GM12878 (cell line): ENCODE data around the gene ADAMTSL1. TPM values are rescaled to one million over a fixed set of nuclear protein-coding genes. Genes with fewer than 3 reads are reported as not detected.

ENCODE experiments used
- ATAC-seq: fragments of 200-7000 bp; cut with Tn5 transposase; 3 replicates; pipeline ENCODE4 v1.9.1; 2020; ENCODE audit warnings: mild to moderate bottlenecking, moderate library complexity
- BruUV-seq: library from RNA; stranded (reverse); fragments of 400-500 nt; replicated peaks from 2 replicates; lab custom pipeline; 2021; lab: Mats Ljungman, UMichigan
- CTCF ChIA-PET: fragments of 300-600 bp; sonication (Branson Sonifier 250); formaldehyde crosslinking; extraction: SDS; loops from one replicate; lab custom pipeline; 2021; ENCODE audit warnings: inconsistent platforms; lab: Yijun Ruan, JAX
- POLR2A ChIA-PET: fragments of 350-600 bp; formaldehyde crosslinking; extraction: SDS; loops from one replicate; lab custom pipeline; 2021; ENCODE audit warnings: inconsistent platforms; lab: Charles Lee
- RAD21 ChIA-PET: fragments of 300-600 bp; sonication (Branson Sonifier 250); formaldehyde crosslinking; loops from one replicate; lab custom pipeline; 2023; ENCODE audit warnings: antibody characterized with exemption; ENCODE audit not compliant: unreplicated experiment; lab: Charles Lee
- SMC1A ChIA-PET: fragments of 300-600 bp; sonication (Branson Sonifier 250); formaldehyde crosslinking; loops from one replicate; lab custom pipeline; 2023; ENCODE audit not compliant: unreplicated experiment, uncharacterized antibody; lab: Charles Lee
- DNase-seq: peaks from one replicate; pipeline ENCODE4 v3.0.0-alpha.2; 2011; ENCODE audit warnings: low read depth, low spot score
- FAIRE-seq: peaks from 3 replicates; lab custom pipeline; 2011; peaks lifted over from hg19 to GRCh38; lab: Jason Lieb, UNC
- H2AFZ ChIP-seq: 2 replicates; pipeline ENCODE4 v1.6.0; 2011; ENCODE audit warnings: low read depth, low read length, control low read depth; ENCODE audit not compliant: control insufficient read depth
- H3K27ac ChIP-seq: 2 replicates; pipeline ENCODE4 v1.5.1; 2011; ENCODE audit warnings: control low read depth; ENCODE audit not compliant: control insufficient read depth, insufficient read depth
- H3K27me3 ChIP-seq, 2 experiments: replicated peaks in 1 of 2; 2 replicates each; pipeline versions ENCODE4 v1.6.0 to v1.6.1; 2011; ENCODE audit warnings: low read length in 1 of 2; ENCODE audit not compliant: control insufficient read depth in 2 of 2, insufficient read depth in 2 of 2
- H3K36me3 ChIP-seq, 2 experiments: 2 replicates each; pipeline ENCODE4 v1.5.1; 2011; ENCODE audit warnings: low read length in 1 of 2; ENCODE audit not compliant: control insufficient read depth in 2 of 2, insufficient read depth in 2 of 2
- H3K4me1 ChIP-seq: 2 replicates; pipeline ENCODE4 v1.6.1; 2011; ENCODE audit warnings: mild to moderate bottlenecking, low read length, moderate library complexity, mixed read lengths; ENCODE audit not compliant: control insufficient read depth, insufficient read depth
- H3K4me2 ChIP-seq: 2 replicates; pipeline ENCODE4 v1.6.0; 2011; ENCODE audit warnings: control low read depth; ENCODE audit not compliant: control insufficient read depth, insufficient read depth
- H3K4me3 ChIP-seq: fragments of 200-600 bp; sonication (generic); 2 replicates; pipeline ENCODE4 v1.5.1; 2016
- H3K79me2 ChIP-seq: 2 replicates; pipeline ENCODE4 v1.6.0; 2011; ENCODE audit warnings: low read length; ENCODE audit not compliant: control insufficient read depth, insufficient read depth
- H3K9ac ChIP-seq: 2 replicates; pipeline ENCODE4 v1.8.0; 2011; ENCODE audit warnings: low read length, control low read depth, mixed read lengths; ENCODE audit not compliant: control insufficient read depth, insufficient read depth
- H3K9me3 ChIP-seq: replicated peaks from 3 replicates; pipeline ENCODE4 v1.5.1; 2011; ENCODE audit warnings: mild to moderate bottlenecking, low read length; ENCODE audit not compliant: control insufficient read depth, insufficient read depth
- H4K20me1 ChIP-seq: 2 replicates; pipeline ENCODE4 v1.6.0; 2011; ENCODE audit not compliant: control insufficient read depth, insufficient read depth
- IKZF2 ChIP-seq, 2 experiments: fragments of 450-650 bp; IDR thresholded peaks; 2 replicates each; pipeline ENCODE4 v1.6.1; 2017; ENCODE audit warnings: mild to moderate bottlenecking in 2 of 2, moderate library complexity in 2 of 2
- JUNB ChIP-seq: IDR thresholded peaks from 2 replicates; pipeline ENCODE4 v1.6.1; 2016; ENCODE audit warnings: antibody characterized with exemption, mild to moderate bottlenecking
- NFYB ChIP-seq: IDR thresholded peaks from 2 replicates; pipeline ENCODE4 v1.6.1; 2011; ENCODE audit warnings: low read depth, mild to moderate bottlenecking, low read length, improper control_type of control experiment, moderate library complexity; ENCODE audit not compliant: insufficient read depth
- PML ChIP-seq: IDR thresholded peaks from 2 replicates; pipeline ENCODE4 v1.6.1; 2012; ENCODE audit warnings: low read length, inconsistent platforms
- POLR2AphosphoS5 ChIP-seq: IDR thresholded peaks from 2 replicates; pipeline ENCODE4 v1.6.1; 2011; ENCODE audit warnings: mild to moderate bottlenecking, low read length, inconsistent platforms
- SREBF1 ChIP-seq: IDR thresholded peaks from 2 replicates; pipeline ENCODE4 v1.6.1; 2012; ENCODE audit warnings: mild to moderate bottlenecking, low read length
- SREBF2 ChIP-seq: IDR thresholded peaks from 2 replicates; pipeline ENCODE4 v1.6.1; 2012; ENCODE audit warnings: mild to moderate bottlenecking, low read length
- SUPT20H ChIP-seq: IDR thresholded peaks from 2 replicates; pipeline ENCODE4 v1.6.1; 2011; ENCODE audit warnings: low read depth, mild to moderate bottlenecking, low read length, moderate library complexity, borderline replicate concordance; ENCODE audit not compliant: control insufficient read depth
- TAF1 ChIP-seq: IDR thresholded peaks from 2 replicates; pipeline ENCODE4 v1.6.1; 2011; ENCODE audit warnings: mild to moderate bottlenecking, low read depth, low read length, borderline replicate concordance
- ZNF622 ChIP-seq: fragments of 450-650 bp; IDR thresholded peaks from 2 replicates; pipeline ENCODE4 v1.6.1; 2017; ENCODE audit warnings: mild to moderate bottlenecking, inconsistent platforms
- WGBS: methylation state at CpG from one replicate; pipeline ENCODE4 v1.1.6; 2016; ENCODE audit warnings: low lambda C conversion rate; ENCODE audit not compliant: insufficient replicate concordance, insufficient coverage; ENCODE audit errors: missing lambda C conversion rate; 5-methylcytosine and 5-hydroxymethylcytosine counted together
- in situ Hi-C: fragments of 300-500 bp; cut with MboI; formaldehyde crosslinking; loops from 9 replicates; pipeline ENCODE4 v1.14.3; 2018; ENCODE audit warnings: mixed read lengths
- intact Hi-C: fragments of 100-400 bp; cut with micrococcal nuclease; formaldehyde crosslinking; loops from one replicate; pipeline ENCODE4 v1.14.2; 2022; ENCODE audit not compliant: unreplicated experiment
- polyA plus RNA-seq, 11 experiments: library from polyadenylated mRNA; depleted of rRNA in 4 of 11; unstranded in 6 of 11; stranded (reverse) in 5 of 11; fragments of >200 nt; fragmentation: Nextera tagmentation in 4 of 11; fragmentation: Illumina TruSeq in 1 of 11; extraction: Ambion mirVana in 4 of 11; extraction: Trizol in 1 of 11; gene quantifications; 1 replicate in 1 of 11; 2 replicates in 10 of 11; pipeline versions ENCODE4 v1.2.1 to v1.2.3, GENCODE V29; 2011 to 2016; ENCODE audit warnings: inconsistent platforms in 2 of 11, missing spikeins in 2 of 11, low read depth in 1 of 11
- total RNA-seq, 4 experiments: library from RNA; depleted of rRNA in 3 of 4; stranded (reverse); fragments of >200 nt in 3 of 4; fragmentation: Illumina TruSeq in 1 of 4; extraction: Trizol in 1 of 4; gene quantifications; 2 replicates each; pipeline versions ENCODE4 v1.2.1 to v1.2.3, GENCODE V29; 2013 to 2021
- TF ChIP-seq, protein P1 (sequence below): IDR thresholded peaks from 2 replicates; pipeline ENCODE4 v1.6.1; 2012; ENCODE audit warnings: low read depth, low read length, improper control_type of control experiment
- TF ChIP-seq, protein P2 (sequence below): IDR thresholded peaks from 2 replicates; pipeline ENCODE4 v1.6.1; 2012; ENCODE audit warnings: low read length, inconsistent platforms
- TF ChIP-seq, protein P3 (sequence below): fragments of 450-650 bp; IDR thresholded peaks from 2 replicates; pipeline ENCODE4 v1.6.1; 2014; ENCODE audit warnings: mild to moderate bottlenecking
- TF ChIP-seq, protein P4 (sequence below): fragments of 450-650 bp; IDR thresholded peaks from 2 replicates; pipeline ENCODE4 v1.6.1; 2016; ENCODE audit warnings: mild to moderate bottlenecking, moderate library complexity, borderline replicate concordance
- TF ChIP-seq, protein P5 (sequence below): fragments of 450-650 bp; IDR thresholded peaks from 2 replicates; pipeline ENCODE4 v1.6.1; 2016; ENCODE audit warnings: mild to moderate bottlenecking

ADAMTSL1 gene
- total and polyA plus RNA-seq, 10 of the 15 experiments (the other 5 are each of a cell fraction or from before 2014, with no cell fraction given): 0.01 to 0.10 (median 0.07) TPM; not detected in 6

DNA sequence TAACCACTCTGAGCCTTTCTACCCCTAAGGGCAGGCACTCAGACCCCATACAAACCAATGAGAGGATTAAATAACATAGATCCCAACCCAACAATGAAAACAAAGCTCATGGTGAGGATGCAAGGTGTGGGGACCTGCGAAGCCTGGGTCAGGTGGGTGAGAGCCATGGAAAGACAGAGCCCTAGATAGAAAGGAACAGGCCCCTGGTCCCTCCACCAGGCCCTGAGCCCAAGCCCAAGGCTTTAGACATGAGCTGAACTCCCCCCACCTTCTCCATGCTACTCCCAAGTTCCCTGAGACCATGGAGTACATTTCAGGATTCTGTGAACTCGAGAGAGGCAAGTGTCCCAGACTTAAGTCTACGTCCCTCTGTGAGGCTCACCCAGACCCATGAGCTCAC lies 452.6 kb downstream of the ADAMTSL1 start:
- Histone ChIP-seq H3K4me3 (no peak overlapping the region), H4K20me1 (no peaks in the 10 kb centered on the region), H3K79me2 (no peaks in the 10 kb centered on the region), H3K9ac (no peak overlapping the region), H3K27me3 (0 out of 4 replicates have a peak, but pooled peaks cover 0 to 4% of the 10 kb centered on the region in 2 experiments), H3K9me3 (no peaks in the 10 kb centered on the region; the same call in 2 of the 3 replicates), H3K27ac (no peak overlapping the region), H3K36me3 (no peaks in the 10 kb centered on the region), H3K4me2 (no peak overlapping the region), H2AFZ (no peak overlapping the region), H3K4me1 (no peaks in the 10 kb centered on the region)
- in situ Hi-C loops: no loop called here
- 3% methylated on average over 3 of the region's 3 CpGs for WGBS
- ChIA-PET RAD21 (no interaction called here), POLR2A (no interaction called here), SMC1A (no interaction called here), CTCF (no interaction called here)
- ATAC-seq (no peak), FAIRE-seq (no peak), DNase-seq (no peak)
- no TSS peak for BruUV-seq
- intact Hi-C loops: no loop called here
- TF ChIP-seq POLR2AphosphoS5 (no peak), SREBF1 (no peak), NFYB (no peak), ZNF622 (no peak), SUPT20H (no peak), SREBF2 (no peak), IKZF2 (IDR thresholded peaks at IDR 0.05) (no peak), TAF1 (no peak), JUNB (no peak), PML (no peak)
- TF ChIP-seq, protein P1, sequence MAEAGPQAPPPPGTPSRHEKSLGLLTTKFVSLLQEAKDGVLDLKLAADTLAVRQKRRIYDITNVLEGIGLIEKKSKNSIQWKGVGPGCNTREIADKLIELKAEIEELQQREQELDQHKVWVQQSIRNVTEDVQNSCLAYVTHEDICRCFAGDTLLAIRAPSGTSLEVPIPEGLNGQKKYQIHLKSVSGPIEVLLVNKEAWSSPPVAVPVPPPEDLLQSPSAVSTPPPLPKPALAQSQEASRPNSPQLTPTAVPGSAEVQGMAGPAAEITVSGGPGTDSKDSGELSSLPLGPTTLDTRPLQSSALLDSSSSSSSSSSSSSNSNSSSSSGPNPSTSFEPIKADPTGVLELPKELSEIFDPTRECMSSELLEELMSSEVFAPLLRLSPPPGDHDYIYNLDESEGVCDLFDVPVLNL: no peak
- TF ChIP-seq, protein P2, sequence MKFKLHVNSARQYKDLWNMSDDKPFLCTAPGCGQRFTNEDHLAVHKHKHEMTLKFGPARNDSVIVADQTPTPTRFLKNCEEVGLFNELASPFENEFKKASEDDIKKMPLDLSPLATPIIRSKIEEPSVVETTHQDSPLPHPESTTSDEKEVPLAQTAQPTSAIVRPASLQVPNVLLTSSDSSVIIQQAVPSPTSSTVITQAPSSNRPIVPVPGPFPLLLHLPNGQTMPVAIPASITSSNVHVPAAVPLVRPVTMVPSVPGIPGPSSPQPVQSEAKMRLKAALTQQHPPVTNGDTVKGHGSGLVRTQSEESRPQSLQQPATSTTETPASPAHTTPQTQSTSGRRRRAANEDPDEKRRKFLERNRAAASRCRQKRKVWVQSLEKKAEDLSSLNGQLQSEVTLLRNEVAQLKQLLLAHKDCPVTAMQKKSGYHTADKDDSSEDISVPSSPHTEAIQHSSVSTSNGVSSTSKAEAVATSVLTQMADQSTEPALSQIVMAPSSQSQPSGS: no peak
- TF ChIP-seq, protein P3, sequence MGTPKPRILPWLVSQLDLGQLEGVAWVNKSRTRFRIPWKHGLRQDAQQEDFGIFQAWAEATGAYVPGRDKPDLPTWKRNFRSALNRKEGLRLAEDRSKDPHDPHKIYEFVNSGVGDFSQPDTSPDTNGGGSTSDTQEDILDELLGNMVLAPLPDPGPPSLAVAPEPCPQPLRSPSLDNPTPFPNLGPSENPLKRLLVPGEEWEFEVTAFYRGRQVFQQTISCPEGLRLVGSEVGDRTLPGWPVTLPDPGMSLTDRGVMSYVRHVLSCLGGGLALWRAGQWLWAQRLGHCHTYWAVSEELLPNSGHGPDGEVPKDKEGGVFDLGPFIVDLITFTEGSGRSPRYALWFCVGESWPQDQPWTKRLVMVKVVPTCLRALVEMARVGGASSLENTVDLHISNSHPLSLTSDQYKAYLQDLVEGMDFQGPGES: no peak
- TF ChIP-seq, protein P4, sequence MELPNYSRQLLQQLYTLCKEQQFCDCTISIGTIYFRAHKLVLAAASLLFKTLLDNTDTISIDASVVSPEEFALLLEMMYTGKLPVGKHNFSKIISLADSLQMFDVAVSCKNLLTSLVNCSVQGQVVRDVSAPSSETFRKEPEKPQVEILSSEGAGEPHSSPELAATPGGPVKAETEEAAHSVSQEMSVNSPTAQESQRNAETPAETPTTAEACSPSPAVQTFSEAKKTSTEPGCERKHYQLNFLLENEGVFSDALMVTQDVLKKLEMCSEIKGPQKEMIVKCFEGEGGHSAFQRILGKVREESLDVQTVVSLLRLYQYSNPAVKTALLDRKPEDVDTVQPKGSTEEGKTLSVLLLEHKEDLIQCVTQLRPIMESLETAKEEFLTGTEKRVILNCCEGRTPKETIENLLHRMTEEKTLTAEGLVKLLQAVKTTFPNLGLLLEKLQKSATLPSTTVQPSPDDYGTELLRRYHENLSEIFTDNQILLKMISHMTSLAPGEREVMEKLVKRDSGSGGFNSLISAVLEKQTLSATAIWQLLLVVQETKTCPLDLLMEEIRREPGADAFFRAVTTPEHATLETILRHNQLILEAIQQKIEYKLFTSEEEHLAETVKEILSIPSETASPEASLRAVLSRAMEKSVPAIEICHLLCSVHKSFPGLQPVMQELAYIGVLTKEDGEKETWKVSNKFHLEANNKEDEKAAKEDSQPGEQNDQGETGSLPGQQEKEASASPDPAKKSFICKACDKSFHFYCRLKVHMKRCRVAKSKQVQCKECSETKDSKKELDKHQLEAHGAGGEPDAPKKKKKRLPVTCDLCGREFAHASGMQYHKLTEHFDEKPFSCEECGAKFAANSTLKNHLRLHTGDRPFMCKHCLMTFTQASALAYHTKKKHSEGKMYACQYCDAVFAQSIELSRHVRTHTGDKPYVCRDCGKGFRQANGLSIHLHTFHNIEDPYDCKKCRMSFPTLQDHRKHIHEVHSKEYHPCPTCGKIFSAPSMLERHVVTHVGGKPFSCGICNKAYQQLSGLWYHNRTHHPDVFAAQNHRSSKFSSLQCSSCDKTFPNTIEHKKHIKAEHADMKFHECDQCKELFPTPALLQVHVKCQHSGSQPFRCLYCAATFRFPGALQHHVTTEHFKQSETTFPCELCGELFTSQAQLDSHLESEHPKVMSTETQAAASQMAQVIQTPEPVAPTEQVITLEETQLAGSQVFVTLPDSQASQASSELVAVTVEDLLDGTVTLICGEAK: no peak
- TF ChIP-seq, protein P5, sequence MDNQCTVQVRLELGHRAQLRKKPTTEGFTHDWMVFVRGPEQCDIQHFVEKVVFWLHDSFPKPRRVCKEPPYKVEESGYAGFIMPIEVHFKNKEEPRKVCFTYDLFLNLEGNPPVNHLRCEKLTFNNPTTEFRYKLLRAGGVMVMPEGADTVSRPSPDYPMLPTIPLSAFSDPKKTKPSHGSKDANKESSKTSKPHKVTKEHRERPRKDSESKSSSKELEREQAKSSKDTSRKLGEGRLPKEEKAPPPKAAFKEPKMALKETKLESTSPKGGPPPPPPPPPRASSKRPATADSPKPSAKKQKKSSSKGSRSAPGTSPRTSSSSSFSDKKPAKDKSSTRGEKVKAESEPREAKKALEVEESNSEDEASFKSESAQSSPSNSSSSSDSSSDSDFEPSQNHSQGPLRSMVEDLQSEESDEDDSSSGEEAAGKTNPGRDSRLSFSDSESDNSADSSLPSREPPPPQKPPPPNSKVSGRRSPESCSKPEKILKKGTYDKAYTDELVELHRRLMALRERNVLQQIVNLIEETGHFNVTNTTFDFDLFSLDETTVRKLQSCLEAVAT: no peak
